CD4-positive, alpha-beta T cell treated with Interleukin-21 for 1 hour (primary cell): ENCODE measurements around the gene RPS15.

Source experiments
- DNase-seq: peaks from one replicate; pipeline ENCODE4 v3.0.0-alpha.2; 2020

RPS15 gene

DNA sequence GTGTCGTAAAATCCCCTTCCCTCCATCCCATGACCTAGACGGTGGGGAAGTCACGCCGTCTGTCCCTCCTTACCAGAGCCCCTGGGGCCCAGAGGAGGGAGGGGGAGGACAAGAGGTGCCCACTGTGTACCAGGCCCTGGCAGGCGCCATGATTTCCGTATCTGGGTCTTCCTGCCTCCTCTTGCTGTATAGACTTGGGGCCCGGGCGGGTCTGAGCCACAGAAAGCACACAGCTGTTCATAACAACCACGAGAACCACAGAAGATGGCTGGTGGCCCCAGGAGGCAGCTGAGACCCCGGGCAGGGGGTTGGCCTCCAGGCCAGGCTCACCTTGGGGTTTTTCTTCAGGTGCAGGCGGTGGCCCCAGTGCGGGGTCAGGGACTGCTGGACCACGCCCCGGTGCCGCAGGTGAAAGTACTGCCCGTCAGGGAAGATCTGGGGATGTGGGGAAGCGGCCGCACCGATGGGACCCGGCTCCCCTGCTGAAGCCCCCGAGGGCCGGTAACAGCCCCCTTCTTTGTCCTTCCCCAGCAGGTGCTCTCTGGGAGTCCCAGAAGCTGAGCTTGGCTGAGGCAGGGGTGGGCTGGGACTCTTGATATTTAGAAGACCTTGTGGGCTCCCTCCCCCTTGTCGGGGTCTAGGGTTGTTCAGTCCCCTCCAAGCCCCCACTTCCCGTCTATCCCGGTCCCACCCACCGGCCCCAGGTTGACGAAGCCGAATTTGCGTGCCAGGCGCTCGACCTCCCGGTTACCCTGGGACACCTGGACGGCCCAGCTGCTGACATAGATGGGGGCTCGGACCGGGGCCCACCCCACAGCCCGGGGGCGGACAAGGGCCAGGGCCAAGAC, 51.5 kb downstream of the RPS15 start:
- DNase-seq, result no peak
